ENCODE results near the gene HMGB1.
A peak's percentile ranks its signal among the peaks of the same experiment; 100 is the strongest.

HMGB1 gene

DNA sequence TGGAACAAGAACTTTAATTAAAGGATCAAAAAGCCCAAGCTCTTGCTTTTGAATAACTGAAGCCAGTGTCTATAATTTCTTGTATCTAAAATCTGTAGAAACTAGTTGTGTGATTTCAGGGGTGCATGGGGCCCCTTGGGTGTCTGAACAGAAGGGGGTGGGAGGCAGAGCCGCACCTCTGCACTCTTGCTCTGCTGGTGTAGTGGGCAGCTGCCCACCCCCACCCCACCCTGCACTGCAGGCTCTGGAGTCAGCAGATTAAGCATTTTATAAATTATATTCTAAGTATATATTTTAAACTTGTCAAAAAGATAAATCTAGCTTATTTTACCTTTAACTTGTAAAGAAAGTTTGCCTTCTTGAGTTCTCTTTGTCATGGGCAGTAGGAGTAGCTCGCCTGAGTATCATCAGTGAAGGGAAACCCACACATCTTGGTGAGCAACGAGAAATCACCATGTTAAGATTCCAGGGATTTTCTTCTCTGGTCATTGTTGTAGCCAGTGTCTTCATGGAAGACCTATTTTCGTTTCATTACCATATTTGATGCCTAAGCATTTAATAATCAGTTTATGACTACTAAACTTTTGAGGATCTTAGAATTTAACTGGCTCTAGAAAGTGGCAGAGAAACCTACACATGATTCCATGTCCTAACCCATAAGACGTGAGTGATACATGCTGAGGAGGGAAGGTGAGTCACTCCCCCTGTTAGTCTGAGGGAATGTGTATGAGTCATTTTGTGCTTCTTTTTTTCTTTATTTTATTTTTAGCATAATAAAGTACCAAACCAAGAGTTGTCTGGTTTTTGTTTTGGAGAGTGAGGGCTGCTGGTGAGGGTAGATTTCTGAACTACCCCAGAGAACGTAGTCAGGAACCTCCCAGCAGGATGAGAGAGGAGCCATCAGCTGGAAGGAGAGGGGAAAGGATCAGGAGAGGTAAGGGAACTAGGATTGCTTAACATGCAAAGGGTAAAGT is 35.7 kb downstream of the HMGB1 start:
- DNase-seq: peak; percentile 61 to 74

DNA sequence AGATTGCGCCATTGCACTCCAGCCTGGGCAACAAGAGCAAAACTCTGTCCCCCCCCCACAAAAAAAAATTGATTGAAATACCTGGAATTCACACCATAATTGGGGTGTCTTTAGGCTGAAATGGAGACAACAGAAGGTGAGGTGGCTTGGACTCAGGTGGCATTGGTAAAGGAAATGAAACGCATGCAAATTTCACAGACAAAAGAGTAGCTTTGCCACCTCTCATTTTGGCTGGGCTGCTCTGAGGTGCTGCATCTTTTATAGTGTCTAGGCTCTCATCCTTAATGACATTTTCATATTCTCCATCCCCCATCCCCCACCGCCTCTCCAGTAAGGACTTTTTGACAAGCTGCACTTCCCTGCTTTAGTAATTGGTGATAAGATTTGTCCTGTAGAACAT is 36.5 kb downstream of the HMGB1 start:
- DNase-seq: no peak

DNA sequence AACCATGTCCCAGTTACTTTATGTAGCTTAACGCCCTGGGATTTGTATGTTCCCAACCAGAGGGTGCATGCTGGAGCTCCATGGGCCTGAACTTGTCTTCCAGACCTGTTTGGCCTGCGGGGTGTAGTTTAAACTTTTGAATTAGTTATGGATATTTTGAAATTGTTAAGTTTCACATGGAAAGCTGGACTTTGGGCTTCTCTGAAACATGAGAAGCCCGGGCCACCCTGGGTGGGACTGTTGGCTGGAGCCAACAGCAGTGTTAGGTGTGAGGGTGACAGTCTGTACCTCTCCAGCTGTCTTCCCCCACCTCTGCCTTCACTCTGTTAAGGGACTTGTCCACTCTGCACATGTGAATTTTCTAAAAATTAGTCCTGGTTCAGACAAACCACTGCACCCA is 41.8 kb downstream of the HMGB1 start:
- no peak for DNase-seq

- DNase-seq: peak; percentile 71 to 86
Measured at GRCh38 chr13:30422054-30422839, 43.5 kb downstream of the HMGB1 start, which contains the start of gene UBE2L5. TSS of gene UBE2L5 (plus strand) at chr13:30422493. CDS start at chr13:30427991, 5,498 bp downstream.

GRCh38 chr13:30421093-30422053 is 44.4 kb downstream of the HMGB1 start:
- DNase-seq: peak; percentile 78 to 88

DNA sequence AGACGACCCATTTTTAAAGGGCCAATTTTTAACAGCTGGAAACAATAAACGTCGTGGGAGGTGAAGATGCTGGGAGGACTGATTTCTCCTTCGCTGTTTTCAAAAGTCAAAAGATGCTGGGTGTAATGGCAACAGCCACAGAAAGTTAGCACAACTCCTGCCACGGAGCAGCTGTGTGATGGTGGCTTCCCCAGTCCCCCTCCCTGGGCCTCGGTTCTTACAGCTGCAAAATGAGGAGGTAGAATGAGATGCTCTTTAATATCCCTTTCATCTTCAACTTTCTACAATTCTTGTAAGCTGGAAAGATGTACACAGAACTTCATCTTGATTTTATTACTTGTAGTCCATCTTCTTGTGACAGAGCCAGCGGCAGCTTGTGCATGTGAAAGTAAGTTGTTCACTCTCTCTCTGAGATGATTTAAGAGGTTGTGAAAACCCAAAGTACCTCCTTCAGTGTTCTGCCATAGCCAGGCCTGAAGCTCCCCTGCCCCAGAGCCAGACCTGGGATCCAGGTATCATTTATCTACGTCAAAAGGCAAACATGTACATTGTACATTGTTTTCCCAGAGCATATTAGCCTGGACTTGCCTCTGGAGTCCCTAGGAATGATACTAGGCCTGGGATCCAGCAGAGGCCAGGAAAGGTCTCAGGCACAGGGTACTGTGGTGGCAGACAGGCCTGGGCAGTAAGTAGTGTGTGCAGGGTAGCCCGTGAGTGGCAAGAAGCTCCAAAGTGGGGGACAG is 46.8 kb downstream of the HMGB1 start:
- no peak for DNase-seq

GRCh38 chr13:30418075-30418716 is 47.5 kb downstream of the HMGB1 start:
- DNase-seq: no peak

DNA sequence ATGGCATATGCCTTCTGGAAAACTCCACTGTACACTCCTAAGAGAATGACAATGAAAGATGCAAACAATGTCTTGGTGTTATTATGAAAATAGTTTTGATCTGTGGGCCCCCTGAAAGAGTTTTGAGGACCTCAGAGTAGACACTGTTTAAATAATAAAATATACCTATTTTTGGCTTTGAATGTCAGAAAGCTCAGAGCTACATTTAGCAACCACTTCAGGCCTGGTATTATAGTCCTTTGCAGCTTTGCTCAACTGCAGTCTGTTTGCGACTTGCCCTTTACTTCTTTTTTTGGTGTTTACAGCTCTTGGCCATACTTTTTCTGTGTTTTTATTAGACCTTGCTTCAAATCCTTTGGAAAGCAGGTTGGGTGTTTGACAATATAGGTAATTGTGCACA is 49.3 kb downstream of the HMGB1 start:
- no peak for DNase-seq

DNA sequence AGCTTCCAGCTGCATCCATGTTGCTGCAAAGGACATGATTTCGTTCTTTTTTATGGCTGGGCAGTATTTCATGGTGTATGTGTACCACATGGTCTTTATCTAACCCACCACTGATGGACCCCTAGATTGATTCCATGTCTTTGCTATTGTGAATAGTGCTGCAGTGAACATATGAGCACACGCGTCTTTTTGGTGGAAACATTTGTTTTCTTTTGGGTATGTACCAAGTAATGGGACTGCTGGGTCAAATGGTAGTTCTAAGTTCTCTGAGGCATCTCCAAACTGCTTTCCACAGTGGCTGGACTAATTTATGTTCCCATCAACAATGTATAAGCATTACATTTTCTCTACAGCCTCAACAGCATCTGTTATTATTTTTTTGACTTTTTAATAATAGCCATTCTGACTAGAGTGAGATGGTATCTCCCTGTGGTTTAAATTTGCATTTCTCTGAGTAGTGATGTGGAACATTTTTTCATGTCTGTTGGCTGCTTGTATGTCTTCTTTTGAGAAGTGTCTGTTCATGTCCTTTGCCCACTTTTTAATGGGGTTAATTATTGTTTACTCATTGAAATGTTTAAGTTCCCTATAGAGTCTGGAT is 50.2 kb downstream of the HMGB1 start:
- no peak for DNase-seq

DNA sequence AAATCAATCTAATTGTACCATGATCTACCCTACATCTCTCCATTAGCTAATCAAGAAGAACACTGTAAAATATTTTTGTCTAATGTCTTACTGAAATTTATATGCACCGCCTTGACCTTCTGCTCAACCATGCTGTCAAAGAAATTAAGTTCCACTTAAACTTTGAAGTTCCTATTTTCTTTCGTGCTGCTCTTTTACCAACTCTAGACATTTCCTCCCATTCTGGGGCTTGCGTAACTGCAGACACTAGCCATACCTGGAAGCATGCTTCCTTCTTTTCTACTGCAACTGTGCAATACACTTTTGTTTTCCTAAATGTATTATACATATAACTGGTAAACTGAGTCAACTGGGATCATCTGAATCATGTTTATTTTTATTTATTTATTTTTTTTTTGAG is 51.9 kb downstream of the HMGB1 start:
- peak in 1 of 2 donors; percentile 55 for DNase-seq

- DNase-seq: no peak
Measured at GRCh38 chr13:30412346-30412745, 53.4 kb downstream of the HMGB1 start.

- no peak for DNase-seq
Measured at GRCh38 chr13:30410705-30411125, 55.0 kb downstream of the HMGB1 start.

GRCh38 chr13:30409886-30410704 is 55.6 kb downstream of the HMGB1 start:
- DNase-seq: no peak

DNA sequence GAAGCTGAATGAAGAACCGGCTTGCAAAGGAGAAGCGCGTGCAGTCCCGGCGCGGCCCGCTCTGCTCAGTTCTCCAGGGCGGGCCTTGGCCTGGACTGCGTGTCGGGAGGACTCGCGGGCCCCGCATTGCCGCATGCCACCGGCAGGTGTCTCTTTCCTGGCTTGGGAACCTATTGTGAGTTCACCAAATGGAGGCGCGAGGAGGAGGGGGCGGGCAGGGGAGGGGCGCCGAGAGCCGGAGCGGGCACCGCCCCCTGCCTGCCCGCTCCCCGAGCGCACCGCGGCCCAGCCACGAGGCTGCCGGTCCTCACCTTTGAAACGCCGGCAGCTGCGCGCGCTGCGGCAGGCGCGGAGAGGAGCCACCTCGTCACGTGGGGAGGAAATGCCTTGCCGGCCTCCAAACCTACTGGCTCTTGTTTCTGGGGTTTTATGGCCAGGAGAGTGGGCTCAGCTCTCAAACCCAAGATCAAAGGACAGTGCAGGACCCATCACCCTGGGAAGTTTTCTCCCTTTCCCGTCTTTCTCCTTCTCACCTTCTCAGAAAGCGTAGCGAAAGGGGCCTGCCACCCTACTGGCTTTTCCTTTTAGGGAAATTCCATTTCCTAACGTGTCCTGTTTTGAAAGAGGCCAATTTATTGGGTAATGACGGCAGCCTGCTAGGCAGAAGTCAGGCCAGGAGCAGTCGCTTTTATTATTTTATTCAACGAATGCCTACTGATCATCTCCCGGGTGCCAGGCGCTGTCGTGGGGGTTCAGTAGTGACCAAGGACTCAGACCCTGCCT is 57.2 kb downstream of the HMGB1 start:
- peak; percentile 92 to 94 for DNase-seq

DNA sequence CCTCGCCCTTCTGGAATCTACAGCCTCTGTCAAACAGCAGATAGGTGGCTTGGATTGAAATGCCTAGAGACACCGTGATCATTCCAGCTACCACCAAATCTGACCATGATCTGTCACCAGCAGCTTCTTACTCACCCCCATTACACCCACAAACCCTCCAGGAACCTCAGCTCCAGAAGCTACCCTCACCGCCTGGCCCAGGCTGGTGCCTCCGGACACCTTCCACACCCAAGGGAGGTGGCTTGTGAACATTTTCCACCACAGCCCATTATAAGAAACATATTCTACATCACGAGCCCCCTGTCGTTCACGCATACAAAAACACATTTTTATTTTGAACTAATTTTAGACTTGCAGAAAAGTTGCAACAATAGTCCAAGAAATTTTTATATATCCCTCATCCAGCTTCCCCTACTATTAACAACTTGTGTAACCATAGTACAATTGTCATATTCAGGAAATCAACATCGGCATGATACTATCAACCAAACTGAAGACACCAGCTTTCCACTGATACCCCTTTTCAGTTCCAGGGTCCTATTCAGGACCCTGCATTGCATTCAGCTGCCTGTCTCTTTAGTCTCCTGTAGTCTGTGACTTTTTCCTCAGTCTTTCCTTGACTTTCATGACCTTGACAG is 58.8 kb downstream of the HMGB1 start:
- no peak for DNase-seq
